DLD1 (cell line): Measurements from ENCODE around the gene NSFL1C.

ENCODE experiments used
- in situ Hi-C: cut with HindIII; loops from 2 replicates; pipeline ENCODE4 v1.10.0; 2017; ENCODE audit warnings: low sequenced_read_pairs

The NSFL1C gene

DNA sequence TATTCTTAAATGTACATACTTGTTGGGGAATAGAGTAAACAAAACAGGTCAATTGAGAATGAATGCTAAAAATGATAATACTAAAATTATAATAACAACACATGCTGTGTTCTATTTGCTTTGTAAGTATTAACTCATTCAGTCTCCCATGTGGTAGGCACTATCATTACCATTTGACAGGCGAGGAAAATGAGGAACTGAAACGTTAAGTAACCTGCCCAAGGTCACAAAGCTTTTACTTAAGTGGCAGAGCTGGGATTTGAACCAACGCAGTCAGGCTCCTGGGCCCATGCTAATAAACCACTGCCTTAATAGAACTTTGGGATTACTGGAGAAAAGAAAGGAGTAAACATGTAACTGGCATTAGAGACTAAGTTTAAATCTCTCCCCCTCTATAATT lies 3.8 kb downstream of the NSFL1C start:
- in situ Hi-C loops = no loop called here

DNA sequence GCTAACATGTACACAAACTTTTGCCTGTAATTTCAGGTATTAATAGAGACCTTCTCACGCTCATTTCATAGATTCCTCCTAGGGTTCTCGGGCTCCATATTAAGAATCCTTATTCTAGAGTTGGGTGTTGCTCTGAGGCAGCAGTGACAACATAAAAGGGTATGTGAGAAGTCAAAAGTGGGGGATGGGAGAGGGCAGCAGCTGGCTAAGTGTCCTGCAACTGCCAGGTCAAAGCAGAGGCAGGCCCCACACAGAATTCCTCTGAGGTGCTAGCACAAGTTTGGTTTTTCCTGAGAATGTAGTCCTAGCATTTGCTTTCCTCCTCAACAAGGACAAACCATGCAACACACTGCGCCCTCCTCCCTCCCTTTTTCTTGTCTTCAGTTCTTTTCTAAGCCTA lies 4.6 kb downstream of the NSFL1C start:
- in situ Hi-C loops = no loop called here

DNA sequence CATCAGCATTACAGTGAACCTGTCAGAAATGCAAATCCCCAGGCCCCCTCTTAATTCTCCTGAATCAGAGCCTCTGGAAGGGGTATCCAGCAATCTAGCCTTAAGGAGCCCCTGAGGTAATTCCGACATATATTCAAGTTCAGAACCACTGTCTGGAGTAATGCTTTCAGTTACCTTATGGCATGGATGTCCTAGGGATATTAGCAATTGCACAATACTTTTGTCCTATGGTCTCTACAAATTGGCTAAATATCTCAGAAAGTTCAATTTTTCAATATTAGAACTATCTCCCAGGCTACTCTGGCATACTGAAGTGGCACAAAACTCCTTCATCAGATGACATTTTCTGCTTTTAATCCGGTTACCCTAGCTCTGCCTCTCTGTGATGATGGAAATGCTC lies 6.4 kb downstream of the NSFL1C start:
- in situ Hi-C loops = no loop called here

DNA sequence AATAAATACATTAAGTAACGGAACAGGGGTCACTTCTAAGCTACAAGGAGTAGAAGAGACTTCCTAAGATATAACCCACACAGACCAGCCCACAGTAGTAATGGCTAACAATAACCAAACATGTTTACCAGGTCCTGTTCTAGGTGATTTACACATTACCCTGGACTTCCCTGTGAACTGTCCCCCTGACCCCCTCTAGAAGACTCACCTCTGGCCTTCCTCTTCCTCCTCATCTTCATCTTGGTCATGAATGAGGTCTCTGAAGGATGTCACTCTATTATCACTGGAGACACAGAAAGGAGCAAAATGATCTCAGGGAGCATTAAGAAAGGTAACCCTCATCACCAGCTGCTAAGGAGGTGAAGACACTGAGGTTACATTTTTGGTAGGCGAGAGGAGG lies 8.7 kb downstream of the NSFL1C start:
- in situ Hi-C loops = loop anchor here (10.0 kb wide), 1 partner anchor 153 kb away; no protein-coding TSS in a partner anchor

DNA sequence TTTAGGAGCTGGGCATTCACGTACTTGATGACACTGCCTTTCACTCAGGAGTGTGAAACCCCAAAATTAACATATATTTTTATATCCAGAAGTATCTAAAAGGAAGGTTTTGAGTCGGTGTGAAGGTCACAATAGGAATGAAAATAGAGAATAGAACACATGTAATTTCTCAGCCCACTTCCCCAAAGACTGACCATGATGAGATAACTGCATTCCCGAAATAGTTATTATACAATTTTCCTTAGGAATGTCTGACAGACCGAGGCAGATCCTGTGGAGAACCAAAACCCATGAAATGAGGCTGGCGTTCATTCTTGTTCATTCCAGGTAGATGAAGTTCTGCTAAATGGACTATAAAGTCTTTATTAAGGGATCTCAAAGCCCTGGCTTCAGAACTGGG lies 10.3 kb downstream of the NSFL1C start:
- in situ Hi-C loops = loop anchor here (10.0 kb wide), 1 partner anchor 151 kb away; no protein-coding TSS in a partner anchor

DNA sequence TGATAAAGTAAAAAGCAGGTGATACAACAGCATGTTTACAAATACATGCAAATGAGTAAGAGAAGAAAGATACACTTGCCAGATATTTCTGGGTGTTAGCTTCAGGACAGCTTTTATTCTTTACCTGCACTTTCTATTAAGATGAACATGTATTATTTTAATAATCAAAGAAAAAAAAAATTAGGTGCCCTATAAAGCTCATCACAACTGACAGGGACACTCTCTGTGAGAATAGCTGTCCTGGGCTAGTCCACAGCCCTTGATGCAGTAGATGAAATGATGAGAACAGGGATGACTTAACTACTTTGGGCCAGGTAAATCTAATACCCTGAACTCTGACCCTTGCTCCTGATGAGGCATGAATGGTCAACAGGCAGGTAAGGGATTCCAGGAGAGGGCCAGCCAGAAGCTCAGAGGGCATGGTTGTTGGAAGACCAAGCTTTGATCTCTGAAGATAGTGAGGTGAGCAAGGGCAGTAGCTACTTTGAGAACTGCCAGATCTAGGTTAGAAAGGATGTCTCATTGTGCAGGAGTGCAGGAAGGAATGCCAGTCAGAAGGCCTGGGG lies 15.6 kb downstream of the NSFL1C start:
- in situ Hi-C loops = loop anchor here (5.0 to 10.0 kb wide), 2 partner anchors 64 to 146 kb away; no protein-coding TSS in a partner anchor

DNA sequence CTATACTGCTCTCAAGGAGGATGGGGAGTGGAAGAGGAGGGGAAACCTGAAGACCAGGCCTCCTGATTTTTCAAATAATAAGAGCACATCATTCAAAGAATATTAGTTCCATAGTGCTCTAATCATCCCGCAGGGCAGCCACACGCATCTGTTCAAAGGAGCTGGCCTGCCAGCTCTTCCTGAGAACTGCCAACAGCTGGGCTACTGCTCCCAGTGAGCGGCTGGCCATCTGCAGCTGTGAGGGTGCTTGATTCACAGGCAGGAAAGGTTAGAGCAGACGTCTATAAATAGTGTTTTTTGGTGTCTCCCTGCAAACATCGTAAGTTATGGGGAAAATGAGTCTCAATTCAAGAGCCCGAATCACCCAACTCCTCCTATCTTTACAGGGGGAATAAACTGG lies 17.3 kb downstream of the NSFL1C start:
- in situ Hi-C loops = no loop called here

DNA sequence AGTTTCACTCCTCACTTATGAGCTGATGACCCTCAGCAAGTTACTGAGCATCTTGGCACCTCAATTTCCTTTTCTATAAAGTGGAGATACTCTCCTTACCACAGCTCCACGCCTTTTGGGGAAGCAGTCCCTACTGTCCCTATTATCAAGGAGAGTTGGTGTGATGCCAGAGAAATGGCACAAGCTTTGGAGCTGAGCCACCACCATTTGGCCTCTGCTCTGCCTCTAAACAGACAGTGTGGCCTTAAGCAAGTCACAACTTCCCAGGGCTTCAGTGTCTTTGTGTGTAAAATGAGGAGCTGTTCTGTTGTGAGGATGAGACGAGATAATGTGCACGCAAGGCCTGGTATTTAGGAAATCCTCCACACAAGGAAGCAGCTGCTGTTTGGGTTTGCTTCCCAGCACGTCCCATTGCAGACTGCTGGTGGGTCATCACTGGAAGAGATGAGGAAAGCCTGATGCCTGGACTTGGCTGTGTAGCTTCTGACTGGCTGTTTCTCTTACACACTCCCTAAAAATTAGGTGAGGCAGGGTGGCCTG lies 18.5 kb downstream of the NSFL1C start:
- in situ Hi-C loops = no loop called here

DNA sequence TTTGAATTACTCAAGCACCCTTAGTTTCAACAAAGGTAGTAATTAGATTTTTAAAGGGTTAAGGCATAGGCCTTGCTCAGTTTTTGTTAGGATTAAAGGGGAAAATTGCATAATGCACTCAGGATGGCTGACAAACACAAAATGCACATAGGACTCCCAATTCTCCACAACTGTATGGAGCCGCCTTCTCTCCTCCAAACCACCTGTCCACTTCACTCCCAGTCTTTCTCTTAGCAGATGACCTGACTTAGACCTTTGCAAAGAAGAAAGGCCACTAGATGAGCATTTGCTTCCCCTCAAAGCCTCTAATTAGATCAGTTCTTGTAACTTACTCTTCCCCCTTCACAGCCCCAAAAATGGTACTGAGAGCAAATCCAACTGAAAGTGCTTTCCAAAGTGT lies 20.1 kb downstream of the NSFL1C start:
- in situ Hi-C loops = no loop called here

DNA sequence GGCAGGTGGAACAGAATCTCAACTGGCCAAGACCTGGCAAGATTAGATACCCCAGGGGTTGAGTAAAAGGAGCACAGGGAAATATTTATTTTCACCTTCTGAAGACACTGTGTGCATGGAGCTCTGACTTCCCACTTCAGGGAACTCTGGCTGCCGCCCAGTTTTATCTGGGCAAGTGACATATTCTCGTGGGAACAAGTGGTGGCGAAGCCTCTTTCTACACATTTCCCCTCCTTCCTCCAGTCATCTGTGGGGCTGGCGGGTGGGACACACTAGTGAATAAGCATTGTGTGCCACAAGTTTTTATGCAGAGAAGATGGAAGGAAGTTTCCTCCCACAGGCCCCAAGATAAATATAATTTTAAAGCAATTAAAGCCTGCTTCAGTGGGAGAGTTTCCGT lies 23.6 kb downstream of the NSFL1C start:
- in situ Hi-C loops = no loop called here

DNA sequence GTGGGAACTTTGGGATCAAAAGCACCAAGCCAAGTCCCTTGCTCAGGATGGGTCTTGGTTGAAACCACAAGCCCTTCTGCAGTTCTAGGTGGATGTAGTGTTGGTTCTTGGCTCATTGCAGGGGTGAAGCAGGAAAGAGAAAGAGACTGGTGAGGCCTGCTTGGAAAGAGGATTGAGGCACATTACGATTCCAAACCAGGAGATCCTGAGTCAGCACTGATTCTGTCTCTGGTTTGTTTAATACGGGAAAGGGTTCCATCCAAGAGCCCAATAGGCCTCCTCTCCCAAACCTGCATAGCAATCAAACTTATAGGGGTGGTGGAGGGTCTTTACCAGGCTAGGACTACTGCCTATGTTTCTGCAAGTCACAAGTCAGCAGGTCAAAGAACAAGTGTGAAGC lies 24.3 kb downstream of the NSFL1C start:
- in situ Hi-C loops = no loop called here

DNA sequence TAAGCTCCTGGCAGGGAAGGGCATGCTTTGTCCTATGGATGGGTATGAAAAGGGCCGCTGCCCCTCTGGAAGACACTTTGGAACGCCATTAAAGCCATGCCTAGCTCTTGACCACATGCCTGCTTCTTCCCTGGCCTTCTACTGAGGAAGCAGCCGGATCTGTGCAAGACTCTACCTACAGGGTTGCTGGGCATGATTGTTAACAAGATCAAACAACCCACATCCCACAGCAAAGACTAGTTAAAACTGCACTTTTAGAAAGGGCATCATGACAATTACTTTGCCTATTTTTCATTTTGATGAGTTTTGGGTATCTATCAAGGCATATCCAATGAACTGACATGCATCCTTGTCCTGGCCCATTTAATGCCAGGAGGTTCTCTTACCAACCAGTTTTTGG lies 25.5 kb downstream of the NSFL1C start:
- in situ Hi-C loops = no loop called here

DNA sequence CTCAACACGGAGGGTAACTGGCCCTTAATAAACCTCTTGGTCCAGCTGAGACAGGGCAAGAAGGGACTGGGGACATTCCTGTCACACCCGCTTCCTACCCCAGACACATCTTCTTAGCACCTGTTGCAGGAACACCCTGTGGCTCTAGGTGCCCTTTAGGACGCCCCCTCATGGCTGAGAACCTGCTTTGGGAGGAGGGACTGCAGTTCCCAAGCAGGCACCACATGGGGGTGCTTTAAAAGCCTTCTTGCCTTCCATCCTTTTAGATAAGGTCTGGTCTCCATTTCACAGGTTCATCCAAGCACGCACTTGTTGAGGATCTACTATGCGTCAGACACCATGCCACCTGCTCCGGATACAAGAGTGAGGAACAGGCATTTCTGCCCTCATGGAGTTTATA lies 26.6 kb downstream of the NSFL1C start:
- in situ Hi-C loops = no loop called here

DNA sequence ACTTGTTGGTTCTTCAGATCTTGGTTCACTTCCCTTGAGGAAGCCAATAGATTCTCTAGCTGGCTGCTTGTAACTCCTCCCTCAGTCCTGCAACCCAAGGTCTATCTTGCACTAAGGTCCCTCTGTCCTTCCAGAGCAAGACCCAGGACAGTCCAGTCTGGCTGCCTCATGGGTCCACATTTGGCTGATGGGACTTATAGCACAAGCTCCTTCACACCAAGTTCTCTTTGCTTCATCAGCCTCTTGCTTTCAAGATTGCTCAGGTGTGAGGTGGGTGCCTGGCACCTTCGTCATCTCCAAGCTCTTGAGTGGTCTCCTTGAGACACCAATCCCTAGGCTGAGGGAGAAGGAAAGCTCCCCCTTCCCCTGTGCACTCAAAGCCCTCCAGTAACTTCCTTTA lies 28.3 kb downstream of the NSFL1C start:
- in situ Hi-C loops = no loop called here

DNA sequence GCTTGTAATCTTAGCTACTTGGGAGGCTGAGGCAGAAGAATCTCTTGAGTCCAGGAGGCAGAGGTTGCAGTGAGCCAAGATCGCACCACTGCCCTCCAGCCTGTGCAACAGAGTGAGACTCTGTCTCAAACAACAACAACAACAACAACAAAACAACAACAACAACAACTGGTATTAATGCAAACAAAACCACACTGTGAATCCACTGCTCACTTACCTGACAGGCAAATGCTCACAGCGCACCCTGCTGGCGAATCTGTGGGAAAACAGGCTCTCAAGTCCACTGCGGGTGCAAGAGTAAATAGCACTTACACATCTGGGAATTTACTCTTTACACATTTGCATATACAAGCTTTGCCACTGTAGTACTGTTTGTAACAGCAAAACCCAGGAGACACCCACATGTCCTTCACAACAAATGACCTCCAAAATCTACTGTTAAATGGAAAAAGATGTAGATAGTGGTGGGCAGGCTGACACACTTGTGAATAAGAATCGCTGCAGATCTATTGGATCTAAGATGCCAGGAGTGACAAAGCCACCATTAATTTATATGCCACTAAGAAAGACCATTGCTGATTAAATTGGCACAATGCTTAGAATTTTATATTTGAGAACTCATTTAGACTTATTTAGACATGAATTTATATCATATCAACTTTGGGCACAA lies 29.3 kb downstream of the NSFL1C start:
- in situ Hi-C loops = no loop called here

DNA sequence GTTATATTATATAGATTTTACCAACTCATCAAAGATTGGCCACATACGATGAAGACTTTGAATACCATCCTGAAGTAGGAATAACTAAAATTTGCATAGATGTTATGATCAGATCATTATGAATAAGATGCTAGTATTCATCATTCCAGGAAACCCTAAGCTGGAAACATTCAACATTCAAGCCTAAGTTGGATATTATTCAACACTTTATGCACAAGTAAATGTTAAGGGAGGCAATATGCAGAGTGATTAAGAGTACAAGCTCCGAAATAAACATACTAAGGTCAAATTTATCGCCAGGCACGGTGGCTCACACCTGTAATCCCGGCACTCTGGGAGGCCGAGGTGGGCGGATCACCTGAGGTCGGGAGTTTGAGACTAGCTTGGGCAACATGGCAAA lies 30.4 kb downstream of the NSFL1C start:
- in situ Hi-C loops = no loop called here

DNA sequence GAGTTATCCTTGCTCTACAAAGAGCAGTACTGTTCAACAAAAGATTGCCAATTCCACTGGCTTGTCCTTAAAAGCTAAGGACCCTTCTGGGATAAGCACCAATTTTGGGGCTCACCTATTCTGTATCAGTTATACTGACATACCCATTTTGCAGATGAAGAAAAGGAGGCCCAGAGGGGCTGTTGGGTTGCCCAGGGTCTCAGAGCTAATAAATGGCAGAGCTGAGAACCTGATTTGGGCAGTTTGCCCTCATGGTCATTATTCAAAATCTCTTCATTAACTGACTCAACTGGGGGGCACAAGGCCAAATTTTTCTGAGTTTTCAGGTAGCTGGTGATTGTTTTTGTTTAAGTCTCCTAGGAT lies 31.3 kb downstream of the NSFL1C start:
- in situ Hi-C loops = no loop called here

DNA sequence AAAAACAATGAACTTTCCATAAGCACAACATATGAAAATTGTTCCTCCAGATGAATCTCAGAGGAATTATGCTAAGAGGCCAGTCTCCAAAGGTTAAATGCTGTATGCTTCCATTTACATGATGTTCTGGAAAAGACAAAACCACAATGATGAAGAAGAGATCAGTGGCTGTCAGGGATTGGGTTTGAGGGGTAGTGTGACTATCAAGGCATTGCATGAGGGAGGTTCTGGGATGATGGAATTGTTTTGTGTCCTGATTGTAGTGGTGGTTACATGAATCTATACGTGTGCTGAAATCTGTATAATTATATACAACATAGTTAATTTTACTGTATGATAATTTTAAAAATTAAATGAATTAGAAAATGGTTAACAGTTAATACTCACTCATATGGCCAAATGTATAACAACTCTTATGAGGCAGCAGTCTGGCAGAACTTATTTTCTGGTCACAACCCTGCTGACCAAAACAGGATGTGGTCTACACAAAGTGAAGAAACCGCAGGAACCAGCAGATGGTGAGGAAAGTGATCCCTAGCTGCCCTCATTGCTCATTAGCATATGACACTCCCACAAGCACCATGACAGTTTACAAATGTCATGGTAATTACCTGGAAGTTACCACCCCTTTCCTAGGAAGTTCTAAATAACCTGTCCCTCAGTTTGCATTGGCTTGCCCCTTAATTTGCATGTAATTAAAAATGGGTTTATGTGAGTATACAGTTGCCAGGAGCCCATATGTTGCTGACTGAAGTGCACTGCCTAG lies 31.9 kb downstream of the NSFL1C start:
- in situ Hi-C loops = no loop called here

DNA sequence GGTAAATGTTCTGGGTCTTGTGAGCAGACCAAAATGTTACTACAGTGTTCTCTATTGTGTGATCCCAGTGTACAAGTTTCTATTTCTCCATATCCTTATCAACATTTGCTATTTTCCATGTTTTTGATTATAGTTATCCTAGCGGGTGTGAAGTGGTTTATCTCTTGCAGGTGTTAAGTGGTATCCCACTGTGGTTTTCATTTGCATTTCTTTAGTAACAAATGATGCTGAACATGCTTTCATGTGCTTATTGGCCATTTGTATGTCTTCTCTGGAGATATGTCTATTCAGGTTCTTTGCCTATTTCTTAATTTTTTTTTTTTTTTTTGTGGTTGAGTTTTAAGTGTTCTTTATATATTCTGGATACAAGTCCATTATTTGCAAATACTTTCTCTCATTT lies 35.5 kb downstream of the NSFL1C start:
- in situ Hi-C loops = no loop called here

DNA sequence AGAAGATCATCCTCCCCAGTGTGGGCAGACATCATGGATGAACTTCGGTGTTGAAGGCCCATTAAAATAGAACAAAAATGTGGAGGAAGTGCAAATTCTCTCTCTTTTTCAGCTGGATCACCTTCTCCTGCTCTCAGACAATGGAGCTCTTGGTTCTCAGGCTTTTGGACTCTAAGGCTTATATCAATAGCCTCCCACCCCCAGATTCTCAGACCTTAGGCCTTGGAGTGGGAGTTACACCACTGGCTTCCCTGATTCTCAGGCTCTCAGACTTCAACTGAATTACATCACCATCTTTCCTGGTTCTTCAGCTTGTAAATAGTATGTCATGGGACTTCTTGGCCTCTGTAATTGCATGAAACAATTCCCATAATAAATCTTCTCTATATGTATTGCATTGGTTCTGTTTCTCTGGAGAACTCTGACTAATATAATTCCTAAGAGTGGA lies 36.6 kb downstream of the NSFL1C start:
- in situ Hi-C loops = no loop called here

DNA sequence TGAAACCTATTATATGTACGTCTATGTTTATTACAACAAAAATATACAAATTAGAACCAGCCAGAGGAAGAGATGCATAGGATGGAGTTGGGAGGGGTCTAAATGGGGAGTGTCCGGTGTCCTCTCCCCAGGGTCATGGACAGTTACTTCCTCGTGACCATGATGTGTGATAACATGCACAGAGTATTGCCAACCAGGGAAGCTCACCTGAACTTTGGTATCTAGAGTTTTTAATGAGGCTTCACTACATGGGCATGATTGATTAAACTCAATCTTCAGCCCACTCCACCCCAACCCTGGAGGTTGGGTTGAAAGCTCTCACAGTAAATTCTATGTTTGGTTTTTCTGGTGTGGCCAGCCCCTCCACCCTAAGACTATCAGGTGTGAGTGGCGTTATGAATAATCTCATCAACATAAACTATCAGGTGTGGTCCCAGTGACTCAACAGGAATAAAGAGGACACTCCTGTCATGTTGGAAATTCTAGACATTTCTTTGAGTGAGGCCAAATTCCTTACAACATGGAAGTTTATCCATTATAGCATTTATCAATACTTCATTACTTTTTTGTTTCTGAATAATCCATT lies 37.4 kb downstream of the NSFL1C start:
- in situ Hi-C loops = no loop called here
